ENCODE results near the gene PDPN. TPM values are rescaled to one million over a fixed set of nuclear protein-coding genes. Genes with fewer than 3 reads are reported as not detected.

PDPN gene
- total and polyA plus RNA-seq, 4 donors: 10.6 to 71.2 (median 44.1) TPM

- Histone ChIP-seq H3K9ac (ENCODE audit: insufficient read depth in 1 of 2, low read length in 2 of 2) (no peak overlapping the region), H3K27me3 (ENCODE audit: control insufficient read depth in 3 of 3, insufficient read depth in 3 of 3, low read length in 2 of 3) (no peaks in the 10 kb centered on the region), H3K4me1 (ENCODE audit: control insufficient read depth in 5 of 5, insufficient read depth in 5 of 5, low read length in 5 of 5) (peaks cover 0 to 7% (median 0%) of the 10 kb centered on the region in 5 donors), H3K9me3 (ENCODE audit: control insufficient read depth in 4 of 4, insufficient read depth in 3 of 4, low read length in 3 of 4) (no peaks in the 10 kb centered on the region), H3K4me3 (no peak overlapping the region), H3K27ac (ENCODE audit: low read depth in 1 of 2, low read length in 1 of 2) (no peak overlapping the region), H3K36me3 (ENCODE audit: control insufficient read depth in 4 of 4, insufficient read depth in 4 of 4, low read length in 4 of 4) (no peaks in the 10 kb centered on the region)
- WGBS, 2 donors: 14 to 45% methylated on average over 4 of the region's 4 CpGs
- ATAC-seq (ENCODE audit: insufficient read depth, low FRiP score) (no peak), DNase-seq (no peak)
- TF ChIP-seq, protein P1, sequence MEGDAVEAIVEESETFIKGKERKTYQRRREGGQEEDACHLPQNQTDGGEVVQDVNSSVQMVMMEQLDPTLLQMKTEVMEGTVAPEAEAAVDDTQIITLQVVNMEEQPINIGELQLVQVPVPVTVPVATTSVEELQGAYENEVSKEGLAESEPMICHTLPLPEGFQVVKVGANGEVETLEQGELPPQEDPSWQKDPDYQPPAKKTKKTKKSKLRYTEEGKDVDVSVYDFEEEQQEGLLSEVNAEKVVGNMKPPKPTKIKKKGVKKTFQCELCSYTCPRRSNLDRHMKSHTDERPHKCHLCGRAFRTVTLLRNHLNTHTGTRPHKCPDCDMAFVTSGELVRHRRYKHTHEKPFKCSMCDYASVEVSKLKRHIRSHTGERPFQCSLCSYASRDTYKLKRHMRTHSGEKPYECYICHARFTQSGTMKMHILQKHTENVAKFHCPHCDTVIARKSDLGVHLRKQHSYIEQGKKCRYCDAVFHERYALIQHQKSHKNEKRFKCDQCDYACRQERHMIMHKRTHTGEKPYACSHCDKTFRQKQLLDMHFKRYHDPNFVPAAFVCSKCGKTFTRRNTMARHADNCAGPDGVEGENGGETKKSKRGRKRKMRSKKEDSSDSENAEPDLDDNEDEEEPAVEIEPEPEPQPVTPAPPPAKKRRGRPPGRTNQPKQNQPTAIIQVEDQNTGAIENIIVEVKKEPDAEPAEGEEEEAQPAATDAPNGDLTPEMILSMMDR (IDR thresholded peaks at IDR 0.05; ENCODE audit: control extremely low read depth, extremely low read depth): no peak
Measured at GRCh38 chr1:13663969-13664368, 80.3 kb downstream of the PDPN start.

DNA sequence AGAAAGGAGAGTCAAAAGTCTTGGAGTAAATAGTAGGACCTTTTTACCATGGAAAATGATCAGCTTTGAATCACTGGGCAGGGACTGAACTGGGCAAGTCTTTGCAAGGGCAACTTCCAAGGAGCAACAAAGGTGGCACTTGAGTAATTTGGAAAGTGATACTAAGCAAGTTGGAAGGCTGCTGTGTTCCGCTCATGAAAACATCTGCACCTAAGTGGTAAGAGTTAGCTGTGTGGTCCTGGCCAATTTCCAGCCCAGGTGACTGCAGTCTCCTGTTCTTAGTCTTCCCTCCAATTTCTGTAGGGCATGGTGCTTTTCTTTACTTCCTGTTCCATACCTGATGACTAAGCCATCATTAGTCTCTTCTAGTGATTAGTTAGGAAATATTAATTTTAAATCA lies 80.8 kb downstream of the PDPN start:
- H3K4me3 ChIP-seq: no peak overlapping the region
- no peaks in the 10 kb centered on the region for H3K9me3 ChIP-seq (ENCODE audit: control insufficient read depth in 4 of 4, insufficient read depth in 3 of 4, low read length in 3 of 4)
- TF ChIP-seq, protein P1 (IDR thresholded peaks at IDR 0.05; ENCODE audit: control extremely low read depth, extremely low read depth): no peak
- 71 to 96% methylated on average over 1 of the region's 1 CpG for WGBS, 2 donors
- H3K4me1 ChIP-seq (ENCODE audit: control insufficient read depth in 5 of 5, insufficient read depth in 5 of 5, low read length in 5 of 5): peaks cover 0 to 7% (median 0%) of the 10 kb centered on the region in 5 donors
- H3K27me3 ChIP-seq (ENCODE audit: control insufficient read depth in 3 of 3, insufficient read depth in 3 of 3, low read length in 2 of 3): no peaks in the 10 kb centered on the region
- H3K9ac ChIP-seq (ENCODE audit: insufficient read depth in 1 of 2, low read length in 2 of 2): no peak overlapping the region
- H3K36me3 ChIP-seq (ENCODE audit: control insufficient read depth in 4 of 4, insufficient read depth in 4 of 4, low read length in 4 of 4): no peaks in the 10 kb centered on the region
- no peak overlapping the region for H3K27ac ChIP-seq (ENCODE audit: low read depth in 1 of 2, low read length in 1 of 2)
- ATAC-seq (ENCODE audit: insufficient read depth, low FRiP score) (no peak), DNase-seq (no peak)

DNA sequence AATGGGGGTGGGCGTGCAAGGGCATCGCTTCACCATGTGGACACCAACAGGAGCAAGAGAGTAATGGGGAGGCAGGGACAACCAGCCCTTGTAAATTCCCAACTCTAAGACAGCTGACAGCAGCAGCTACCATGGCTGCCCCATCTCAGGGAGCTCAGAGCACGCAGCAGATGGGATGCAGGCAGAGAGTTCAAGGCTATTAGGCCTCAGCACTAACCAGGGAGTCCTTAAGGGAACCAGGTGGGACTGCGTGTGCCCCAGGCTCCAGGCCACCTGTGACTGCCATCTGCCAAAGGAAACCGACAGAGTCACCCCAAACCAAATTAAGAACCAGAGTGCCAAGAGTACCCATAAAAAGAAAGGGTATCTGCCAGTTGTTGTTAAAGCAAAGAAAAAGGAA lies 82.7 kb downstream of the PDPN start:
- Histone ChIP-seq H3K9me3 (ENCODE audit: control insufficient read depth in 4 of 4, insufficient read depth in 3 of 4, low read length in 3 of 4) (no peaks in the 10 kb centered on the region), H3K4me1 (ENCODE audit: control insufficient read depth in 5 of 5, insufficient read depth in 5 of 5, low read length in 5 of 5) (peaks cover 0 to 7% (median 0%) of the 10 kb centered on the region in 5 donors), H3K4me3 (no peak overlapping the region), H3K27ac (ENCODE audit: low read depth in 1 of 2, low read length in 1 of 2) (no peak overlapping the region), H3K27me3 (ENCODE audit: control insufficient read depth in 3 of 3, insufficient read depth in 3 of 3, low read length in 2 of 3) (no peaks in the 10 kb centered on the region), H3K36me3 (ENCODE audit: control insufficient read depth in 4 of 4, insufficient read depth in 4 of 4, low read length in 4 of 4) (no peaks in the 10 kb centered on the region), H3K9ac (ENCODE audit: insufficient read depth in 1 of 2, low read length in 2 of 2) (no peak overlapping the region)
- TF ChIP-seq, protein P1 (IDR thresholded peaks at IDR 0.05; ENCODE audit: control extremely low read depth, extremely low read depth): no peak
- ATAC-seq (ENCODE audit: insufficient read depth, low FRiP score): no peak
- WGBS, 2 donors: 92% methylated on average over 5 of the region's 5 CpGs
- no peak for DNase-seq

Small RNA genes lying within 50 kb of the gene (small RNA-seq; reads per million reads assigned to genes)
- gene RNA5SP41 (ENCODE audit: low replicate concordance): not detected

Other genes starting within 250 kb of the PDPN start
- gene PRAMEF14, start 236.7 kb upstream of the PDPN start, total RNA-seq: not detected
- not detected for gene PRAMEF14, start 236.7 kb upstream of the PDPN start, polyA plus RNA-seq
- gene PRAMEF19, start 211.9 kb upstream of the PDPN start, total RNA-seq: not detected
- gene PRAMEF19, start 211.9 kb upstream of the PDPN start, polyA plus RNA-seq: not detected
- gene PRAMEF17, start 194.2 kb upstream of the PDPN start, total RNA-seq: not detected
- gene PRAMEF17, start 194.2 kb upstream of the PDPN start, polyA plus RNA-seq: not detected
- not detected for gene PRAMEF20, start 173.4 kb upstream of the PDPN start, total RNA-seq
- gene PRAMEF20, start 173.4 kb upstream of the PDPN start, polyA plus RNA-seq: not detected
- gene LRRC38, start 69.8 kb upstream of the PDPN start, total RNA-seq: not detected
- under 1 TPM in 1 of 2 donors, not detected in 1; 0.07 TPM for gene LRRC38, start 69.8 kb upstream of the PDPN start, polyA plus RNA-seq
- gene PRDM2, start 116.4 kb downstream of the PDPN start, total RNA-seq: 10 to 100 TPM; 40.7 to 52.0 TPM
- 10 to 100 TPM; 16.1 to 16.3 TPM for gene PRDM2, start 116.4 kb downstream of the PDPN start, polyA plus RNA-seq

Measured in lung (tissue), 13 donors.